Nephron (organoid): ENCODE results near the gene TXLNA.
"Not testable (repeated sequence)": the region's sequence is repeated elsewhere in the genome, so short reads cannot be mapped to it uniquely, and the experiment has no call there.

ENCODE experiments used
- H3K27ac Mint-ChIP-seq, 3 experiments: 2 replicates each; pipeline ENCODE4 v1.8.0; 2020; ENCODE audit warnings: mixed read lengths in 3 of 3, mild to moderate bottlenecking in 2 of 3, moderate library complexity in 1 of 3
- H3K27me3 Mint-ChIP-seq: 2 replicates; pipeline ENCODE4 v1.8.0; 2021; ENCODE audit warnings: low read depth, mild to moderate bottlenecking, moderate library complexity, mixed read lengths
- H3K36me3 Mint-ChIP-seq: 2 replicates; pipeline ENCODE4 v1.8.0; 2020; ENCODE audit warnings: low read depth, mixed read lengths
- H3K4me1 Mint-ChIP-seq: 2 replicates; pipeline ENCODE4 v1.8.0; 2020; ENCODE audit warnings: mixed read lengths
- H3K4me3 Mint-ChIP-seq, 3 experiments: 2 replicates each; pipeline ENCODE4 v1.8.0; 2020; ENCODE audit warnings: mild to moderate bottlenecking in 3 of 3, mixed read lengths in 3 of 3, moderate library complexity in 2 of 3
- H3K9me3 Mint-ChIP-seq: 2 replicates; pipeline ENCODE4 v1.8.0; 2020; ENCODE audit warnings: mixed read lengths
- CTCF ChIP-seq, 3 experiments: fragments of 200-600 bp; sonication (generic); IDR thresholded peaks; one replicate each; pipeline ENCODE4 v1.5.0; 2021; ENCODE audit warnings: antibody characterized with exemption in 3 of 3; ENCODE audit not compliant: unreplicated experiment in 3 of 3

Gene TXLNA

GRCh38 chr1:32179443-32180185, at the start of gene TXLNA:
Gene TXLNA, plus strand, starts transcription at chr1:32179675. Its CDS starts 671 bp downstream, at chr1:32180346.
- peaks cover 26% of the 10 kb centered on the region for H3K4me1 Mint-ChIP-seq
- H3K27ac Mint-ChIP-seq, result peak within 1 kb of the TSS; percentile 98 to 99 (median 98)
- TF ChIP-seq CTCF (IDR thresholded peaks at IDR 0.05; ENCODE audit: unreplicated experiment in 3 of 3), result peak in 1 of 3 experiments; percentile 9
- peak within 1 kb of the TSS; percentile 94 to 96 (median 95) for H3K4me3 Mint-ChIP-seq
- no peaks in the 10 kb centered on the region for H3K9me3 Mint-ChIP-seq
- peaks cover 39% of the 10 kb centered on the region for H3K36me3 Mint-ChIP-seq
- no peaks in the 10 kb centered on the region for H3K27me3 Mint-ChIP-seq

DNA sequence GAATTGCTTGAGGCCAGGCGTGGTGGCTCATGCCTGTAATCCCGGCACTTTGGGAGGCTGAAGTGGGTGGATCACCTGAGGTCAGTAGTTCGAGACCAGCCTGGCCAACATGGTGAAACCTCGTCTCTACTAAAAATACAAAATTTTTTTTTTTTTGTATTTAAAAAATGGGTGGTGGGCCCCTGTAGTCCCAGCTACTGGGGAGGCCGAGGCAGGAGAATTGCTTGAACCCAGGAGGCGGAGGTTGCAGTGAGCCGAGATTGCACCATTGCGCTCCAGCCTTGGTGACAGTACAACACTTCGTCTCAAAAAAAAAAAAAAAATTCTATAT, 45.6 kb upstream of the TXLNA start:
- not testable (repeated sequence) for H3K9me3 Mint-ChIP-seq, H3K4me3 Mint-ChIP-seq, H3K27me3 Mint-ChIP-seq, H3K4me1 Mint-ChIP-seq
- Mint-ChIP-seq H3K27ac (peak overlapping the region in 2 of 3 experiments; percentile 68 to 98), H3K36me3 (peaks cover 14% of the 10 kb centered on the region)

DNA sequence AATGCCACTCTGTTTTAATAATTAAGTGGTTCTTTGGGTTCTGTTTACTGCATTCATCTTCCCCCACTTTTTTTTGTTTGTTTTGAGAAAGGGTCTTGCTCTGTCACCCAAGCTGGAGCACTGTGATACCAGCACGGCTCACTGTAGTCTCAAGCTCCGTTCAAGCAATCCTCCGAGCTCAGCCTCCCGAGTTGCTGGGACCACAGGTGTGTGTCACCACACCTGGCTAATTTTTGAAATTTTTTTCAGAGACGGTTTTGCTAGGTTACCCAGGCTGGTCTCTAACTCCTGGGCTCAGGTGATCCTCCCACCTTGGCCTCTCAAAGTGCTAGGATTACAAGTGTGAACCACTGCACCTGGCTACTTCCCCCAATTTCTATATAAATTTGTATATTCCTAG, 42.4 kb upstream of the TXLNA start:
- H3K4me3 Mint-ChIP-seq, result no peak overlapping the region

DNA sequence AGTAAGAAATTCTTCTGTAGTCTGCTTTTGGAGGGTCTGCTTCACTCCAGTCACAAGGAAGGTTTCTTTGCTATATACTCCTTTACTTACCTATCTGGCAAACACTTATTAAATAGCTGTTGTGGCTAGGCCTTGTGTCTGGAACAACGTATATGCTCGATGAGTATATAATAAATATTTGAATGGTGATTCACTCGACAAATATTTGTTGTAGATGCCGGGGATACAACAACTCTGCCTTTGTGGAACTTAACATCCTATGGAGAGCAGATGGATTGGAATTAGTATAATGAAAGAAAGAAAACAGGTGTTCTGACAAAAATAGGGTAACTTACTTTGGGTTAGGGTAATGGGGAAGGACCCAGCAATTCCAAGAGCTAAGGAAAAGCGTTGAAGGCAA, 40.5 kb upstream of the TXLNA start:
- no peak for TF ChIP-seq CTCF (IDR thresholded peaks at IDR 0.05; ENCODE audit: unreplicated experiment in 3 of 3)
- no peaks in the 10 kb centered on the region for H3K27me3 Mint-ChIP-seq
- H3K4me3 Mint-ChIP-seq, result no peak overlapping the region
- peaks cover 35% of the 10 kb centered on the region for H3K4me1 Mint-ChIP-seq
- peak overlapping the region in 2 of 3 experiments; percentile 1 to 47 for H3K27ac Mint-ChIP-seq
- H3K36me3 Mint-ChIP-seq, result peaks cover 14% of the 10 kb centered on the region
- no peaks in the 10 kb centered on the region for H3K9me3 Mint-ChIP-seq

More for the DNA sequence above, 42.4 kb upstream of the TXLNA start:
- Mint-ChIP-seq H3K9me3 (no peaks in the 10 kb centered on the region), H3K4me1 (peaks cover 22% of the 10 kb centered on the region), H3K27ac (no peak overlapping the region), H3K36me3 (peaks cover 14% of the 10 kb centered on the region), H3K27me3 (no peaks in the 10 kb centered on the region)
- TF ChIP-seq CTCF (IDR thresholded peaks at IDR 0.05; ENCODE audit: unreplicated experiment in 3 of 3), result no peak

DNA sequence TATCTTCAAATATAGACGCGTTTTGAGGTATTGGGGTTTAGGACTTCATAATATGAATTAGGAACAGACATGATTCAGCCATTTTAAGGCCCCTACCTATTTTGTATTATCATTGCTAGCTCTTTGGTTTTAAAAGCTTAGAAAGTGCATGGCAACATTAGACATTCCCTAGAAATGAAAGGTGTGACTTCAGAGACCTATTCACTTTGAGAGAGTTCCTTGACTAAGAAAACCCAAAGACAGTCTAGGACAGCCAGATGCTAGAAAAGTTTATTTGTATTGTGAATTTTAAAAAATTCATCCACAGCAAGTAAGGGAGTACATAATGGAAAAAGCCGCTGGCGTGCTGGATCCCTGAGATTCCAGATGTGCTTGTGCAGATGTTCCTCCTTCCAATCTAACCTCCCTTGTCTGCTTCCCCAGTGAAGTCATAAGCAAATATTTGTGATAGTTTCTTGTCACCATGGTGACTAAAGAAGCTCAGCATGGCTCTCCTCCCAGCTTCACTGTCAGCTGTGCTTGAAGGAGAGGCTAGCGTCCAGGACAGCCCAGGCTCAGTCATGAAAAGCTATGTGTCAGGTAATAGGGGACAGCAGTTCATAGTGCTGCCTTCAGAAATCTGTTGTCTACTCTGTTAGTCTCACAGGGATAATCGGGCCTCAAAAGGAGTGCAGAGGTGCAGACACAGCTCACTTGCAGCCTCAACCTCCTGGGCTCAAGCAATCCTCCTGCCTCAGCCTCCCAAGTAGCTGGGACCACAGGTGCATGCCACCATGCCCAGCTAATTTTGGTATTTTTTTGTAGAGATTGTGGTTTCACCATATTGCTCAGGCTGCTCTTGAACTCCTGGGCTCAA, 36.8 kb upstream of the TXLNA start:
- Mint-ChIP-seq H3K9me3 (no peaks in the 10 kb centered on the region), H3K27me3 (no peaks in the 10 kb centered on the region), H3K4me3 (no peak overlapping the region), H3K4me1 (peaks cover 35% of the 10 kb centered on the region), H3K27ac (peak overlapping the region; percentile 79 to 93 (median 82)), H3K36me3 (peaks cover 17% of the 10 kb centered on the region)
- TF ChIP-seq CTCF (IDR thresholded peaks at IDR 0.05; ENCODE audit: unreplicated experiment in 3 of 3), result no peak

GRCh38 chr1:32143302-32143695, 36.2 kb upstream of the TXLNA start:
- H3K36me3 Mint-ChIP-seq, result peaks cover 23% of the 10 kb centered on the region

More at GRCh38 chr1:32143302-32143695, 36.2 kb upstream of the TXLNA start:
- H3K9me3 Mint-ChIP-seq, H3K27me3 Mint-ChIP-seq, H3K4me3 Mint-ChIP-seq: not testable (repeated sequence)
- H3K4me1 Mint-ChIP-seq, result peaks cover 35% of the 10 kb centered on the region
- H3K27ac Mint-ChIP-seq, result peak overlapping the region in 2 of 3 experiments; percentile 34 to 46
